Activated T-cell treated with anti-CD3 and anti-CD28 coated beads for 24 hours (primary cell): ENCODE results near the gene WNT6.

ENCODE experiments used
- DNase-seq: peaks from one replicate; pipeline ENCODE4 v3.0.0-alpha.2; 2020; ENCODE audit warnings: low read depth

Gene WNT6

GRCh38 chr2:218893349-218894150, 33.9 kb downstream of the WNT6 start:
- no peak for DNase-seq

GRCh38 chr2:218894151-218894879, 34.7 kb downstream of the WNT6 start:
- DNase-seq = no peak

- DNase-seq = no peak
Measured at GRCh38 chr2:218894880-218895157, 35.2 kb downstream of the WNT6 start.

- no peak for DNase-seq
Measured at GRCh38 chr2:218895326-218895725, 35.7 kb downstream of the WNT6 start.

- no peak for DNase-seq
Measured at GRCh38 chr2:218895759-218896500, 36.3 kb downstream of the WNT6 start.

- DNase-seq = peak; percentile 86
Measured at GRCh38 chr2:218896501-218897393, 37.1 kb downstream of the WNT6 start.

GRCh38 chr2:218897394-218898108, 37.9 kb downstream of the WNT6 start:
- DNase-seq = no peak

GRCh38 chr2:218898109-218898878, 38.7 kb downstream of the WNT6 start:
- DNase-seq = peak; percentile 75

- DNase-seq = no peak
Measured at GRCh38 chr2:218899147-218899546, 39.5 kb downstream of the WNT6 start.

GRCh38 chr2:218902427-218902826, 42.8 kb downstream of the WNT6 start:
- no peak for DNase-seq

- no peak for DNase-seq
Measured at GRCh38 chr2:218904176-218904575, 44.6 kb downstream of the WNT6 start.

- peak; percentile 83 for DNase-seq
Measured at GRCh38 chr2:218908721-218909619, 49.4 kb downstream of the WNT6 start.

- no peak for DNase-seq
Measured at GRCh38 chr2:218910741-218911140, 51.1 kb downstream of the WNT6 start.

GRCh38 chr2:218920504-218920903, 60.9 kb downstream of the WNT6 start:
- DNase-seq = no peak
